Left colon (tissue), 2 donors: Measurements from ENCODE around the gene ZNF25. TPM values are rescaled to one million over a fixed set of nuclear protein-coding genes. Genes with fewer than 3 reads are reported as not detected.
"Not testable (repeated sequence)": the region's sequence is repeated elsewhere in the genome, so short reads cannot be mapped to it uniquely, and the experiment has no call there.

Experiments used
- ATAC-seq: fragments of 200-7000 bp; cut with Tn5 transposase; one replicate; pipeline ENCODE4 v1.9.1; 2020; ENCODE audit warnings: mild to moderate bottlenecking, moderate library complexity
- DNase-seq, 2 donors: peaks; one replicate each; pipeline ENCODE4 v3.0.0-alpha.2; 2020
- intact Hi-C, 2 donors: fragments of 100-400 bp; cut with DNase I in 1 of 2; cut with micrococcal nuclease in 1 of 2; formaldehyde crosslinking; loops; one replicate each; pipeline versions ENCODE4 v1.11.2 to v1.14.0; 2022; cut with DNase I, micrococcal nuclease
- total RNA-seq, 2 donors: library from RNA; stranded (reverse); fragmentation: NEBNext Ultra II Directional; extraction: Animal tissue kit (Norgen Biotek cat#: 25700); gene quantifications; one replicate each; pipeline ENCODE4 v1.2.1, GENCODE V29; 2021
- donor health status: DM: no; HTN: no; CAD: no.
- donor health status: DM: yes; HTN: yes; CAD: no.

Gene ZNF25
- total RNA-seq, 2 donors from 2014 or later = 2.7 to 5.0 TPM

DNA sequence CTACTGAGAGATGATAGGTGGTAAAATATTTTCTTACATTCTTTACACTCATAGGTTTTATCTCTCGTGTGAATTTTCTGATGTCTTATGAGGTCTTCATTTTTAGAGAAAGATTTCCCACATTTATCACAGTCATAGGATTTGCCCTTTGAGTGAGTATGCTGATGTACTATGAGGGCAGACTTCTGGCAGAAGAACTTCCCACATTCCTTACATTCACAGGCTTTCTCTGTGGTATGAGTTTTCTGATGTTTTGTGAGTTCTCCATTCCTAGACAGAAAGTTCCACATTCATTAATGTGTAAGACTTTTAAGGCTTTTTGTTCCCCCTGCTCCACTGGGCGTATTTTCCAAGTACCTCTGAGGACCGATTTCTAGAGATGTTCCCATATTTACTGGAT lies 23.5 kb downstream of the ZNF25 start:
- DNase-seq (no peak), ATAC-seq (no peak)
- intact Hi-C loops = no loop called here

- no peak for ATAC-seq
- intact Hi-C loops = no loop called here
- DNase-seq = no peak
Measured at GRCh38 chr10:37952043-37952755, 24.2 kb downstream of the ZNF25 start.

DNA sequence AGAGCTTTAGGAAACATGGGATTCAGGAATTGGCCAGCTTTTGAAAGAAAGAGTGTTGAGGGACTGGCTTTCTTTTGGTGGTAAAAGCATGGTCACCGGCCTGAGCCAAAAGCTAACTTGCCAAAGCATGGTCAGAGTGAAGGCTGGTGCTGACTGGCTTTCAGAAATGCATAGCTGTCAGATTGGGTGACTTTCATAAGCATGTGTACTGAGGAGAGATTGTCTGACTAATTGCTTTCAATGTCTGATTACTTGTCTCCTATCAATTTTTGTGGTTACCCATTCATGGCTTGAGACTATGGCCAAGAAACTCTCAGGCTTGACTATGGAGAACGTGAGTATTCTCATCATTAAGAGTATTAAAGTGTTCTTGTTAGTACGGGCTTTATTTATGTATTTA lies 28.2 kb downstream of the ZNF25 start:
- intact Hi-C loops = no loop called here
- no peak for DNase-seq
- no peak for ATAC-seq

DNA sequence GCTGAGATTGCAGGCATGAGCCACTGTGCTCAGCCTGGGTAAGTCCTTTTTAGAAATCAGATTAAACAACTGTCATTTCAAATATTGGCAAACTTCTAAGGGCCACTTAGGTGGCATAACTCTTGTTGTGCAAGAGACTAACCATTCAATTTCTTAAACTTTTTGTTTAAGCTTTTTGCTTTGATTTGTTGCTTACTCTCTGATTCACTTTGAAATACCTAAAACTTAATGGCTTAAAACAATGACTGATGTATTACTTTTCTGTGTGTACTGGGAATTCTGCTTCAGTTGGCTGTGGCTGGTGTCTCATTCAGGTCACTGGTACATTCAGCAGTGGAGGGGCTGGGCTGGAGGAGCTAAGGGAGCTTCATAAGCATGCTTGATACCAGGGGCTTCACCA lies 28.9 kb downstream of the ZNF25 start:
- intact Hi-C loops = no loop called here
- no peak for ATAC-seq
- no peak for DNase-seq

DNA sequence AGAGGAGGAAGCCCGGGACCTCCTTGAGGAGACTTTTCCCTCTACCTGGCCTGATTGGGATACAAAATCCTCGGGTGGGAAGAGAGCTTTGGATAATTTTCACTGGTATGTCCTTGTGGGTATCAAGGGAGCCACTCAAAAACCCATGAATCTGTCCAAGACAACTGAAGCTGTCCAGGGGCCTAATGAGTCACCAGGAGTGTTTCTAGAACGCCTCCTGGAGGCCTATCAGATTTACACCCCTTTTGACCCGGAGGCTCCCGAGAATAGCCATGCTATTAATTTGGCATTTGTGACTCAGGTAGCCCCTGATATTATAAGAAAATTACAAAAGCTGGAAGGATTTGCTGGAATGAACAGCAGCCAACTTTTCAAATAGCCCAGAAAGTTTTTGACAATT lies 38.6 kb downstream of the ZNF25 start:
- intact Hi-C loops = no loop called here
- ATAC-seq (no peak), DNase-seq (no peak)

GRCh38 chr10:37934791-37935190 lies 41.7 kb downstream of the ZNF25 start:
- intact Hi-C loops = no loop called here
- DNase-seq = no peak
- ATAC-seq = no peak

DNA sequence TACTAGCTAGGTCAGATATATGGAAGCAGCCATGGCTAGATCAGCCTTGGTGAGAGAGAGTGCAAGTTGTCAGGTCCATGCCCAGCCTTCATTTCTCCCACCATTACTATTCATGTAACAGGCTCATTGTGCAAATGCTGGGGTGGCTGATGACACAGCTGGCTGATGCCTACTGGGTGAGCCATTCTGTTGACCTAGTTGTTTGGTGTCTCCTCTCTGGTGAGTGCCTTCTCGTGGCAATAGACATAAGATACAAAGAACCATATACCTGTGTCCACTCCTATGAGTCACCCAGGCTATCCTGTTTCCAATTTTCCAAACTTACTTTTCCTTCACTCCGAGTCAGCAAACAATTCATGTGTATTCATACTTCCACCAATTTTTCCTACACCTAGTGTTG lies 46.0 kb downstream of the ZNF25 start:
- intact Hi-C loops = no loop called here
- DNase-seq (no peak), ATAC-seq (no peak)

DNA sequence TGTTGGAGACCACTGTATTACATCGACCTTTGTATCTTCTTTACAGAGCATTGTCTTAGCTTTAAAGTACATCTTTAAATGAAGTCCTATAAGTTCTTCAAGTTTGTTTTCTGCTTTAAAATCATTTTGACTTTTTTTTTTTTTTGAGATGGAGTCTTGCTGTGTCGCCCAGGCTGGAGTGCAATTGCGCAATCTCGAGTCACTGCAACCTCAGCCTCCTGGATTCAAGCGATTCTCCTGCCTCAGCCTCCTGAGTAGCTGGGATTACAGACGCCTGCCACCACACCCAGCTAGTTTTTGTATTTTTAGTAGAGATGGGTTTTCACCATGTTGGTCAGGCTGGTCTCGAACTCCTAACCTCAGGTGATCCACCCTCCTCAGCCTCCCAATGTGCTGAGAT lies 68.3 kb downstream of the ZNF25 start:
- DNase-seq, ATAC-seq, intact Hi-C loops: not testable (repeated sequence)

- intact Hi-C loops = no loop called here
- ATAC-seq (no peak), DNase-seq (no peak)
Measured at GRCh38 chr10:37906382-37906781, 70.1 kb downstream of the ZNF25 start.

Other genes with a start within 250 kb of the ZNF25 start
- 10 to 100 TPM in 1 of 2 donors, 1 to 10 TPM in 1; 8.4 to 11.6 TPM for gene ZNF248, start 119.0 kb downstream of the ZNF25 start, total RNA-seq
- gene ZNF33A, start 34.0 kb upstream of the ZNF25 start, total RNA-seq = 10 to 100 TPM; 28.2 to 32.9 TPM
- 1 to 10 TPM; 8.8 TPM for gene ZNF37A, start 117.7 kb upstream of the ZNF25 start, total RNA-seq